Inflammatory macrophage treated with lipopolysaccharide for 1 hour (primary cell): ENCODE results near the gene RPL23.

ENCODE experiments used
- DNase-seq, 2 donors: peaks; one replicate each; pipeline ENCODE4 v3.0.0-alpha.2; 2020 to 2022

RPL23 gene

GRCh38 chr17:38883592-38884526 lies 30.3 kb upstream of the RPL23 start:
- DNase-seq, result peak; percentile 66 to 77

GRCh38 chr17:38882870-38883269 lies 29.3 kb upstream of the RPL23 start:
- no peak for DNase-seq

- peak in 1 of 2 donors; percentile 34 for DNase-seq
These were observed 28.2 kb upstream of the RPL23 start for GRCh38 chr17:38881600-38882191.

GRCh38 chr17:38879878-38880665 lies 26.6 kb upstream of the RPL23 start:
- no peak for DNase-seq

GRCh38 chr17:38877130-38877851 lies 23.8 kb upstream of the RPL23 start:
- no peak for DNase-seq

GRCh38 chr17:38875477-38876075 lies 22.1 kb upstream of the RPL23 start:
- no peak for DNase-seq

- DNase-seq, result no peak
These were observed 21.2 kb upstream of the RPL23 start for GRCh38 chr17:38874505-38875400.

GRCh38 chr17:38873640-38874380 lies 20.3 kb upstream of the RPL23 start:
- no peak for DNase-seq

GRCh38 chr17:38872671-38873385 lies 19.3 kb upstream of the RPL23 start:
- DNase-seq, result no peak

- peak; percentile 63 to 79 for DNase-seq
These were observed 18.5 kb upstream of the RPL23 start for GRCh38 chr17:38872027-38872511.

GRCh38 chr17:38871247-38872015 lies 17.9 kb upstream of the RPL23 start:
- peak; percentile 85 to 87 for DNase-seq

- DNase-seq, result peak in 1 of 2 donors; percentile 44
These were observed 17.0 kb upstream of the RPL23 start for GRCh38 chr17:38870259-38871165.

GRCh38 chr17:38869526-38870258 lies 16.2 kb upstream of the RPL23 start, which contains the start of gene LASP1:
TSS of gene LASP1 (plus strand) at chr17:38870058. CDS start at chr17:38870190, 132 bp downstream.
- DNase-seq, result peak; percentile 83 to 90

GRCh38 chr17:38868817-38869525 lies 15.4 kb upstream of the RPL23 start:
- DNase-seq, result peak; percentile 78 to 95

- DNase-seq, result no peak
These were observed 14.7 kb upstream of the RPL23 start for GRCh38 chr17:38867968-38868816.
